ENCODE results near the gene TTC9B.

- TF ChIP-seq, protein P1, sequence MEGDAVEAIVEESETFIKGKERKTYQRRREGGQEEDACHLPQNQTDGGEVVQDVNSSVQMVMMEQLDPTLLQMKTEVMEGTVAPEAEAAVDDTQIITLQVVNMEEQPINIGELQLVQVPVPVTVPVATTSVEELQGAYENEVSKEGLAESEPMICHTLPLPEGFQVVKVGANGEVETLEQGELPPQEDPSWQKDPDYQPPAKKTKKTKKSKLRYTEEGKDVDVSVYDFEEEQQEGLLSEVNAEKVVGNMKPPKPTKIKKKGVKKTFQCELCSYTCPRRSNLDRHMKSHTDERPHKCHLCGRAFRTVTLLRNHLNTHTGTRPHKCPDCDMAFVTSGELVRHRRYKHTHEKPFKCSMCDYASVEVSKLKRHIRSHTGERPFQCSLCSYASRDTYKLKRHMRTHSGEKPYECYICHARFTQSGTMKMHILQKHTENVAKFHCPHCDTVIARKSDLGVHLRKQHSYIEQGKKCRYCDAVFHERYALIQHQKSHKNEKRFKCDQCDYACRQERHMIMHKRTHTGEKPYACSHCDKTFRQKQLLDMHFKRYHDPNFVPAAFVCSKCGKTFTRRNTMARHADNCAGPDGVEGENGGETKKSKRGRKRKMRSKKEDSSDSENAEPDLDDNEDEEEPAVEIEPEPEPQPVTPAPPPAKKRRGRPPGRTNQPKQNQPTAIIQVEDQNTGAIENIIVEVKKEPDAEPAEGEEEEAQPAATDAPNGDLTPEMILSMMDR (conservative IDR thresholded peaks at IDR 0.05; ENCODE audit: low read depth in 2 of 2) = no peak
- no peak for TF ChIP-seq ETS1 (IDR thresholded peaks at IDR 0.05)
- TF ChIP-seq, protein P2, sequence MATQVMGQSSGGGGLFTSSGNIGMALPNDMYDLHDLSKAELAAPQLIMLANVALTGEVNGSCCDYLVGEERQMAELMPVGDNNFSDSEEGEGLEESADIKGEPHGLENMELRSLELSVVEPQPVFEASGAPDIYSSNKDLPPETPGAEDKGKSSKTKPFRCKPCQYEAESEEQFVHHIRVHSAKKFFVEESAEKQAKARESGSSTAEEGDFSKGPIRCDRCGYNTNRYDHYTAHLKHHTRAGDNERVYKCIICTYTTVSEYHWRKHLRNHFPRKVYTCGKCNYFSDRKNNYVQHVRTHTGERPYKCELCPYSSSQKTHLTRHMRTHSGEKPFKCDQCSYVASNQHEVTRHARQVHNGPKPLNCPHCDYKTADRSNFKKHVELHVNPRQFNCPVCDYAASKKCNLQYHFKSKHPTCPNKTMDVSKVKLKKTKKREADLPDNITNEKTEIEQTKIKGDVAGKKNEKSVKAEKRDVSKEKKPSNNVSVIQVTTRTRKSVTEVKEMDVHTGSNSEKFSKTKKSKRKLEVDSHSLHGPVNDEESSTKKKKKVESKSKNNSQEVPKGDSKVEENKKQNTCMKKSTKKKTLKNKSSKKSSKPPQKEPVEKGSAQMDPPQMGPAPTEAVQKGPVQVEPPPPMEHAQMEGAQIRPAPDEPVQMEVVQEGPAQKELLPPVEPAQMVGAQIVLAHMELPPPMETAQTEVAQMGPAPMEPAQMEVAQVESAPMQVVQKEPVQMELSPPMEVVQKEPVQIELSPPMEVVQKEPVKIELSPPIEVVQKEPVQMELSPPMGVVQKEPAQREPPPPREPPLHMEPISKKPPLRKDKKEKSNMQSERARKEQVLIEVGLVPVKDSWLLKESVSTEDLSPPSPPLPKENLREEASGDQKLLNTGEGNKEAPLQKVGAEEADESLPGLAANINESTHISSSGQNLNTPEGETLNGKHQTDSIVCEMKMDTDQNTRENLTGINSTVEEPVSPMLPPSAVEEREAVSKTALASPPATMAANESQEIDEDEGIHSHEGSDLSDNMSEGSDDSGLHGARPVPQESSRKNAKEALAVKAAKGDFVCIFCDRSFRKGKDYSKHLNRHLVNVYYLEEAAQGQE (IDR thresholded peaks at IDR 0.05; ENCODE audit: unreplicated experiment) = no peak
- TF ChIP-seq POLR2AphosphoS5 (IDR thresholded peaks at IDR 0.05; ENCODE audit: low read depth) = no peak
- no peak for TF ChIP-seq EZH2phosphoT487 (IDR thresholded peaks at IDR 0.05; ENCODE audit: unreplicated experiment)
Measured at GRCh38 chr19:40255619-40256166, 37.5 kb upstream of the TTC9B start.
